Measurements from ENCODE around the gene CORO2B.
"Not testable (repeated sequence)": the region's sequence is repeated elsewhere in the genome, so short reads cannot be mapped to it uniquely, and the experiment has no call there.

CORO2B gene

GRCh38 chr15:68593341-68593740, 14.5 kb downstream of the CORO2B start:
- DNase-seq = no peak

GRCh38 chr15:68593828-68594532, 15.2 kb downstream of the CORO2B start:
- no peak for DNase-seq

- DNase-seq = no peak
Measured at GRCh38 chr15:68594533-68595259, 15.9 kb downstream of the CORO2B start.

- no peak for DNase-seq
Measured at GRCh38 chr15:68595260-68595564, 16.4 kb downstream of the CORO2B start.

DNA sequence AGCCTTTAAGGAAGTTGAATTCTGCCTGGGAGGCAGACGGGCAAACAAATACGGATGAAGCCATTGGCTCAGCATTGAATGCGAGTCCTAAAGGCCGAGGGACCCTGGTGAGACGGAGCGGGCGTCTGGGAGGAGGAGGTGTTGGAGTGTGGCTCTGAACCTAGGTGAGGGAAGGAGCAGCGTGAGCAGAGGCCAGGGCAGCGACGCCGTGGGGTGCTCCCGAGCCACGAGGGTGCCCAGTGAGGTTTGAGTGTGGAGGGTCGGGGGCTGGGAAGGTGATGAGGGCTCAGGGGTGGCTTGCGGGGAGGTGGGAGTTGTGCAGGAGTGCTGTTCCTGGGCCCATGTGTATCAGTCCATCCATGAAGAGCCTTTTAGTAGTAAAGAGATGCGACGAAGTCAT, 17.0 kb downstream of the CORO2B start:
- DNase-seq = no peak

GRCh38 chr15:68596691-68597090, 17.9 kb downstream of the CORO2B start:
- DNase-seq = no peak

- no peak for DNase-seq
Measured at GRCh38 chr15:68597581-68597980, 18.8 kb downstream of the CORO2B start.

DNA sequence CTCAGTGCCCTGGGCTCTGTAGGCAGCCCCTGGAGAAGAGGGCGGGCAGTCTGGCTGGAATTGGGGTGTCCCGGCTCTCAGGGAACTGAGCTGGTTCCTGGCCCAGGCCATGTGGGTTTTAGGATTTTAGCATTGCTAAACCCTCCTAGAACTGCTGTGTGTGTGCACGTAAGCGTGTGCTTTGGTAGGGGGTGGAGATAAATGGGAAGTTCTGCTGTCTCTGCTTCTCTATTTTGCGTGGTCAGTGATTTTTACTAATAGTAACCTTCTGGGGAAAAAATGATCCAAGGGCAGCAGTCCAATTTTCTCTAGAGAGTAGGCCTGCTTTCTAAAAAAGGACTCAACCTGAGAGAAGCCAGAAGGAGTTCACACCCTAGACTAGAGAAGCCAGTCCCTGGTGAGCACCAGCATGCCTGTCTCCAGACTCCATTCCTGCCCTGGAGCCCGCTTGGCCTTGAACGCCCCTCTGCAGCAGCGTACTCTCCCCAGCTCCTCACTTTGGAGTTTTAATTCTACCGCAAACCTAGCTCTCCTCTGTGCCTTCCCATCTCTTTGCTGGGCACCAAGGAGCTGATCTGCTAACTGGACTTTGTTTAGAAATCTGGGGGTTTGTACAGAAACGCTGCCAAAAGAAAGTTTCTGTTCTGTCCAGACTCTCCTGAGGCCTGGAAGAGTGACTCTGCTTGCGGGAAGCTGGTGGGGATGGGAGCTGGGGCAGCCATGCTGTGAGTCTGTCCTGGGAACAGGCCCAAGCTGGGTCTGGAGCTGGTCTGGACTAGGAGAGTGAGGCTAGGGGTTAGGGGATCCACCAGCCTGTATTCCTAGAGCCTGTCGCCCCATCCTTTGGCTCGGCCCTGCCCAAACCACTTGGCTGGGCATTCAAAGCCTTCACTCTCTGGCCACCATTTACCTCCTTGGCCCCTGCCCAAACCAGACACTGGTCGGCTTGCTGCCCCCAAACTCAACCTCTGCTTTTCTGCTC, 19.7 kb downstream of the CORO2B start:
- DNase-seq = no peak

DNA sequence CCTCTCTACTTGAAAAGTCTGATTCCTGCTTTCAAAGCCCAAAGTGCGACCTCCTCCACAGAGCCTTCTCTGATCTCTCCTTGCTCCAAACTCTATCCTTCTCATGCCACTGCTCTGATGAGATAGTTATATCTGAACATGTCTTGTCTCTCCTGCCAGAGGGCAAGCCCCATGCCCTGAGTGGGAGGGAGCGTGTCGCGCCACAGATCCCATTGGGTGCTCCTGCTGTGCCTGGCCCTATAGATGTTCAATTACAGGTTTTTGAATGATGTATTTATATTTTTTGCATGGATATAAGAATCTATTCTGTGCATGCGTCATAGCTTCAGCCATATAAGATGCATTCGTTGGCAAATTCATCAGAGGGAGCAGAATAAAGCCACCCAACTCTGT, 20.4 kb downstream of the CORO2B start:
- DNase-seq = no peak

- peak; percentile 43 for DNase-seq
Measured at GRCh38 chr15:68599560-68600071, 20.8 kb downstream of the CORO2B start.

DNA sequence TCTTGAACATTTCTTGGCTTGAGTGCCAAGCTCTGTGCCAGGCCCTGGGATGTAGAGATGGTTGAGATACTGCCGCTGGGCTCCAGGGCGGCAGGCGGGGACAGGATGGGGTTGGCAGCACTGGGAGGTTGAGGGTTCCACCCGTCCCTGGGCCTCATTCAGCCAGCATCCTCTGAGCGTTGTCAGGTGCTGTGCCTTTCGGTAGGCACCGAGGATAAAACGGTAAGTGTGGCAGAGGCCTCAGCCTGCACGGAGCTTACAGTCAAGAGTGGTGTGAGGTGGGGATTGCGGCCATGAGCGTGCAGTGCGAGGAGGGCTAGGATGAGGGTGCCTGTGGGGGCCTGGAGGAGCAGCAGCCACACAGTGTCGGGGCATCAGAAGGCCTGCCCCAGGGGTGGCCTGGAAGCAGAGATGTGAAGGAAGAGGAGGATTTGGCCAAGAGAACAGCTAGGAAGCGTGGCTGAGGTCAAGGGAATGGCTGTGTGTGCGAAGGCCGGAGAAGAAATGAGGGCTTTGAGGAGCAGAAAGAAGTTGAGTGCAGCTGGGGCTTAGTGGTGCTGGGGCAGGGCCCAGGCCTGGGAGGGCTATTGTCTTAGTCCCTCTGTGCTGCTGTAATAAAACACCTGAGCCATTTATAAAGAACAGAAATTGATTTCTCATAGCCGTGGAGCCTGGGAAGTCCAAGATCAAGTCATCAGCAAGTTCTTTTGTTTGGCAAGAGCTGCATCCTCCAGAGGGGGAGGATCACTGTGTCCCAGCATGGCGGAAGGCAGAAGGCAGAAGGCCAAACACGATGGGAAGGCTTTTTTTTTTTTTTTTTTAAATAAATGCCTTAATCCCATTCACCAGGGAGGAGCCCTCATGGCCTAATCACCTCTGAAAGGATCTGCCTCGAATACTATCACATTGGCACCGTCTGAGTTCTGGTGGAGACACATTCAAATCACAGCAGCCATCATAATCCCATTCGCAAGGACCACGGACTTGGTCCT, 22.7 kb downstream of the CORO2B start:
- DNase-seq = no peak

GRCh38 chr15:68602459-68603215, 23.8 kb downstream of the CORO2B start:
- no peak for DNase-seq

GRCh38 chr15:68603216-68603595, 24.4 kb downstream of the CORO2B start:
- DNase-seq = no peak

- DNase-seq = no peak
Measured at GRCh38 chr15:68603951-68604350, 25.2 kb downstream of the CORO2B start.

- DNase-seq = not testable (repeated sequence)
Measured at GRCh38 chr15:68604840-68605478, 26.2 kb downstream of the CORO2B start.

DNA sequence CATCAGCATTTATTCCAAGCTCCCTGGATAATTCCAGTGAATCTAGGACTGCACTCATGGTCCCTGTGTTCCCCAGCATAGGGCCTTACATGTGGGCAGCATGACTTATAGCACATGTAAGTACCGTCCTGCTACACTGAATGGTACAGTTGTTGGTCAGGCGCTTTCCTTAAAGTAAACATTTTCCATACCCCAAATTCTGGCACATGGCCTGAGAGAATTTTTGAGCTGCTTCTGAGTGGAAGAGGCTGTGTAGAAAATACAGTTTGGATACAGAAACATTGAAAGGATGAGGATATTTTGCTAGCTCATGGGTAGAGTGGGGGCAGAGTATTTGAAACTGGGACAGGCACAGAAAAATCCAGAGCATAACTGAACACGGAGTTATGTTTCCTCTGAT, 27.6 kb downstream of the CORO2B start:
- DNase-seq = no peak

- DNase-seq = peak; percentile 34
Measured at GRCh38 chr15:68608206-68608843, 29.5 kb downstream of the CORO2B start.

- DNase-seq = no peak
Measured at GRCh38 chr15:68608844-68609232, 30.0 kb downstream of the CORO2B start.

DNA sequence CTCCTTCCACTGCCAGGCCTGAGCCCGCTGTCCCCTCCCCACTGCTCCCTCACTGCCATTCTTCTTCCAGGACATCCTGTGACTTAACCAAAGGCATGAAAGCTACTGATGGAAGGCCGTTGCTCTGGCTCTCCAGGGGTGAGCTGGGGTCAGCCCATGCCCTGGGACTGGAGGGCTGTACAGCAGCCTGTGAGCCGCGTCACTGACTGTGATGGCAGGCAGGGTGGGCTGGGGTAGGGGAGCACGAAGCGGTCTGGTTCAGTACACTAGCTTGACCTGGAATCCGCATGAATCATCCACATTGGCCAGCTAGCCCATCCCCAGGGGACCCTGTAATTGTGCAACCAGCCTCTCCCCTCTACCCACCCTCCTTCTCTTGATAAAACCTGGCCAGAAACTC, 30.8 kb downstream of the CORO2B start:
- peak; percentile 36 for DNase-seq

- no peak for DNase-seq
Measured at GRCh38 chr15:68610825-68611224, 32.0 kb downstream of the CORO2B start.

Data from GOT3 (cell line).